GM21367 (cell line): ENCODE measurements around the gene CPED1.
"Not testable (repeated sequence)": the region's sequence is repeated elsewhere in the genome, so short reads cannot be mapped to it uniquely, and the experiment has no call there.

Source experiments
- ATAC-seq: cut with Tn5 transposase; IDR thresholded peaks from one replicate; pipeline ENCODE4 v1.9.1; 2021; ENCODE audit not compliant: unreplicated experiment

CPED1 gene

DNA sequence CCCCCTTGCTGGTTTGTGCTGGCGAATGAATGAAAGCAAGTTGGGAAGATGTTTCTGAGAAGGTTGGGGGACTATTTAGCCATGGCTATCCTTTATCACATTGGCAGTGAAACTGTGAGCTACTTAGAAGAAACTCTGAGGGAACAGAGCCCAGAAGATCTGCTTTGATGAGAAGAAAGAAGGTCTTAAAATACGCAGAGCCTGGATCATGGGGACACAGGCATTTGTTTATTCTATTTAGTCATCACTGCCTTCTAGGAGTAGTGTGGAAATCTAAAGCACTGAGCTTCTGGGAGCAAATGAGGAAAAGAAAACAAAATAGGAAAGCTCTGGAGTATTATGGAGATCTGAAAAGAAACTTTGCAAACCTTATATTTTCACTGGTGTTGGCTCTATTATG, 28.5 kb downstream of the CPED1 start:
- ATAC-seq: no peak

DNA sequence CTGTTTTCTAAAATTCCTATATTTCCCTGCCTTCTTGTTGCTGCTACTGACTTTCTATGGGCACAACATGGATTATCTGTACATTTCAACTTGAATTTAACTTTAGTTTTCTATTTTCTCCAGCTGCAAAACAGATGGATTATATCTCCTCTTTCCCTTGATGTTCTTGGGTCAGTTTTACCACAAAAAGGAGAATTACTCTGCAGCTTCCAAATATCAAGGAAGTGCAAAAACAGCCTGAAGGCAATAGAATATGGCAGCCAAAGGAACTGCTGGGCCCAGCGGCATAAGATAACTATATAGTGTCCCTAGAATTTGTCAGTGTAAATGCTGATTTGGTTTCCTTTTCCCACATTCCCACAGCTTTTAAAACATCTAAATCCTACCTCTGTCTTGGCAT, 29.1 kb downstream of the CPED1 start:
- ATAC-seq: no peak

DNA sequence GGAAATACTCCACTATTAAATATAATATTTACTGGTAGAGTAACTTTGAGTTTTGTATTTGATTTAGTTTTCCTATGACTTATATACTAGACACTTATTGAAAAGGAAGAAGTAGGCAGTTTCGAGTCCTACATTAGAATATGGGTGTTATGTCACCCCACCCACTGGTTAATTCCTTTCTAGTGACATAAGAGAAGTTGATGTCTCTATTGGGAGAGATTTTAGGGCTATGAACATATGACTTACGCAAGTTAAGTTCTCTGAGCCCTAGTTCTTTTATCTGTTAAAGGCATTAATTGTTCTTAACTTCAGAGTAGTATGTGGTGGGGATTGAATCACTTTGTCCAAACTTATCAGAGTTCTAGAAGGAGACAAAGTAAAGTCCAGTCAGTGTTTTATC, 30.5 kb downstream of the CPED1 start:
- ATAC-seq: no peak

DNA sequence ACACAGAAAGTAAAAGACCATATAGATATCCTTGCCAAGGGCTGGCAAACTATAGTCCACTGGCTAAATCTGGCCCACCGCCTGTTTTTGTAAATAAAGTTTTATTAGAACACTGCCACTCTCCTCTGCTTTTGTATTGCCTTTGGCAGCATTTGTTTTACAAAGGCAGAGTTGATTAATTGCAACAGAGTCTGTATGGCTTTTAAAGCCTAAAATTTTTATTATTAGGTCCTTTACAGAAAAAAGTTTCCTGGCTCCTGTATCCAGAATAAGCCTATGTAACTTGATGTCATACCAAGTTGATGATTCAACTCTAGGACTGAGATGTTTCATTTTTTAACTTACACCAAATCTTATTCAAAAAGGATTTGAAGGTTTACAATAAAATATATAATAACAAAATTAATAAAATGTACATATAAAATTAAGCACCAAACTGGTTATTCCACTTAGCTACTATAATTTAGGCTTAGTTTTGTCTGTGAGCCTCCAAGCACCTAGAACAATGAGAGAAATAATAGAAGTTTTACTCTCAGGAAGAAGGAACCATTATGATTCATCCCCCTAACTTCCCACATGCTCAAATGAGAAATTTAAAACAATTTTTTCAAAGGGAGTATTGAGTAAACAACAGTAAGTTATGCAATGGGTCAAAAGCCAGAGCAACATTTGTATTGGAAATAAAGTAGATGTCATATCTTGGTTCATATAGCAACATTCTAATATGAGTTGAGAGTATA, 31.9 kb downstream of the CPED1 start:
- no peak for ATAC-seq

DNA sequence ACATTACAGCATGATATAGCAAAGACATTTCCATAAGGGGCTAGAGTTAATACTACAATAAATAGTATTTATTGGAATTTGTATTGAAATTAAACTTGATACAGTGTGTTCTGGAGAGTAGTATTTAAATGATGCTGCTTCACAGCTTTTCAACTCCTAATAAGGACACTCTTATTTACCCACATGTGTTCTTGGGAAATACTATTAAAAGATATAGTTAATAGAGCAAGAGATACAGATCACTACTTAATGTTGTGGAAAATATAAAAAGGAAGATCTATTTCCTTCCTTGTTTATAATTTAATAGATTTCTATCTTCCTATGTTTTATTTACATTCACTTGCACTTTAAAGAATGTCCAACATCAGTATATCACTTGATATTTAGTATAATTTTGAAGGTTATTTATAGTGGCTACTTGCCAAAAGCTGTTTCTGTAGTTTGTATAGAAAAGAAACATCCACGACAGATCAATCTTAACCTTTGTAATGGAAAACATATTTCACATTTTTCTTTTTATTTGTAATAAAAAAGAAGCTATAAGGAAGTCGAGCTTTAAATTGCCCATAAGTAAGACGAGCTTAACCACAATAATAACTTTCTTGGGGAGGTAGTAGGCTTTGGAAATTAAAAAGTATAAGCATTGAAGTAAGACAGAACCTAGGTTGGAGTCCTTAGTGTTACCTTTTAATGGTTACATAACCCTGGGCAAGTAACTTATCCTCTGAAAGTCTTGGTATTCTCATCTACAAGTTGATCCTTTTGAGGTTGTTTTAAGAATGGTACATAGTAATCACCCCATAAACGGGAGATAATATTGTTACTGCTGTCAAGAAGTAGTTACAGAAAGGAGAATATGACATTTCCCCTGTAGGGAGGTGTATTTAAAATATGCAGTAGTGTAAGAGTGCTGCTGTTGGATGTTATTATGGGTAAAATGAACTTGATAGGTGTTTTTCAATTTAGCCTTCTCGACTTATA, 32.8 kb downstream of the CPED1 start:
- no peak for ATAC-seq

DNA sequence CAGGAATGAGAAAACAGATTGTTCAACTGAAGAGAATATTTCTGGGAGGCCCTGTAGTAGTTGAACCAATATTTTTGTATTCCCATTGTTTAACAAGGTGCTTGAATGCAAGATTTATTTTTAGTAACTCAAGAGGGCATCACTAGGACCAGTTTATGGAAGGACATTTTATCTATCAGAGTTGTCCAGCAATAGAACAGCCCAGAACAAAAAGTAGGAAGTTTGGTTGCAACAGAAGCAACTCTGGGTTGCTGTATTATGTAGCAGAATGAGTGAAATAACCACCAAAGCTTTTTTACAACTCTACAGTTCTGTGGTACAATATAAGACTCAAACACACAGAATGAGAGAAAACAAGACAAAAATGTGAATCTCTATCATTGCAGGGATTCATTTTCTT, 34.7 kb downstream of the CPED1 start:
- ATAC-seq: no peak

DNA sequence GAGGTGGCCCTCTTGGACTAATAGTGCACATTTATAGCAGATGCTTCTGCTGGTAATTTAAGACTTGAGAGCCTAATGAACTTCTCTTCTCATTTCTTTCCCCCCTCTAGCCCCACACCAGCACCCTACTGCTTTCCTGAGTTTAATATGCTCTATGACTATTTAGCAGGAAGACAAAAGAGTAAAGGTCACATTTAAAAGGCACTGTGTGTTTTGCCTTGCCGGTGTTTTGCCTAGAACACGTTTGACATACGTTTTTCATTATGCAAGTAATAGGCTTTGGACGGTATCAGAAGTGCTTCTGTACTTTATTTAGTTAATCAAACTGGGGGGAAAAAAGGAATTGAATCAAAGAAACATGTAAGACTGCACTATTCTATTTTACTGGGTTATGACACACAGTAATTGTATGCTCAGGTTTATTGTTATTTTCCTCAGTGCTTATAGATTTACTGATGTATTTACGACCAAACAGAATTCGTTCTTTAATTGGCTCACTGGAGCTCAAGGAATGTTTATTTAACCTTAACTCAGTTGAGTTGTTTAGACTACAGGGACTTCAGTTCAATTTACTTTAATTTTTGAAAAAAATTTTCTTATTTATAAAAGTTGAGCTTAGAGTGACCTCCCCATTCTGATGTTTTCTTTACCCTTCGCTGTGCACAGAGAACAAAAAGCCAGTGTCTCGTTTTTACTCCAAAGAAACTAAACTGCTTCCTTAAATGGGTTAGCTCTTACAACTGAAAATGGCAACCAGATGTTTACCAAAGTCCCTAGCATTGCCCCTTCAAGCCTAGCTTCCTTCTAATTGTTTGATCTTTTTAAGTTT, 35.4 kb downstream of the CPED1 start:
- ATAC-seq: no peak

DNA sequence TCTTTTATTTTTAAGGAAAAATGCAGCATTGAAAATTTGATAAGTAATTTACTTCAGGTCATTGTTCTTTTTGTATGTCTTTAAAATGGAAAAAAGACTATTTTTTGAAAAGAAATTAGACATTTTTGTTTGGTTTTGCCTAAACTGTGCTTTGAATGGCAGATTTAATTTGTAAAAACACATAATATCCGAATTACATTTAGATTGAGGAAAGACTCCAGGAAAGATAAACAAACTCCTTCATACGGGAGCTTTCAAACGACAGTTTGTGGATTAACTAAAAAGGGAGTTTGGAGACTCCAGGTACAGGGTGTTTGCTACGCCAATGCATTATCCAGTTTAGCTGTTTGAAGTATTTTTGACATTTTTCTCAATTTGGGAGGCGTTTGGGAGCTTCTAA, 36.1 kb downstream of the CPED1 start:
- no peak for ATAC-seq

DNA sequence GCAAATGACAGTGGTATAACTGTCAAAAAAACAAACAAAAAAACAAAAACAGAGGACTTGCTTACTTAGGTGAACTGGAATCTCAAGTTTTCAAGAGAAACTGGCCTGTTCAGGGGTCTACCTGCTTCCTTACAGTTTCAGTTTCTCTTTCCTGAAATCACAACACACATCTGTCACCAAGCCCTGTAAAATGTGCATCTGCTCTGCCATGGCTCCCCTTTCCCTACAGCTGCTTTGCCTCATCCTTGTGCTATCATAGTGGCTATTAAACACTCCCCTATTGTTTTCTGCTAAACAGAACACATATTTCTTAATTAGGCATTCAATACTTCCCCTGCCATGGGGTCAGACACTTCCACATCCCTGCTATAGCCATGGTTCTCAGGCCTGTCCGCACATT, 37.6 kb downstream of the CPED1 start:
- ATAC-seq: no peak

DNA sequence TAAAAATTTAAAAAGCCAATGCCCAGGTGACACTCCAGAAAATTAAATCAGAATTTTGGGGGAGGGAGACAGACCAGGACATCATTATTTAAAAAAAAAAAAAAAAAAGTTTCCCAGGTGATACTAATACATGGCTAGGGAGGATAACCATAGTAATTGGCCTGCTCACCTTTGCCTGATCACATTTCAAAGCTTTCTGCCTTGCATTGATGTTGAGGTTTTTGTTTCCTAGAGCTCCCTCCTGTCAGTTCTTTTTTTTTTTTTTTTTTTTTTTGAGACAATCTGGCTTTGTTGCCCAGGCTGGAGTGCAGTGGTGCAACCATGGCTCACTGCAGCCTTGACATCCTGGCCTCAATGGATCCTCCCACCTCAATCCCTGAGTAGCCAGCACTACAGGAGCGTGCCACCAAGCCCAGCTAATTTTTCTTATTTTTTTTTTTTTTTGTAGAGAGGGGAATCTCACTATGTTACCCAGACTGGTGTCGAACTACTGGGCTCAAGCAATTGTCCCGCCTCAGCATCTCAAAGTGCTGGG, 38.1 kb downstream of the CPED1 start:
- ATAC-seq: no peak

DNA sequence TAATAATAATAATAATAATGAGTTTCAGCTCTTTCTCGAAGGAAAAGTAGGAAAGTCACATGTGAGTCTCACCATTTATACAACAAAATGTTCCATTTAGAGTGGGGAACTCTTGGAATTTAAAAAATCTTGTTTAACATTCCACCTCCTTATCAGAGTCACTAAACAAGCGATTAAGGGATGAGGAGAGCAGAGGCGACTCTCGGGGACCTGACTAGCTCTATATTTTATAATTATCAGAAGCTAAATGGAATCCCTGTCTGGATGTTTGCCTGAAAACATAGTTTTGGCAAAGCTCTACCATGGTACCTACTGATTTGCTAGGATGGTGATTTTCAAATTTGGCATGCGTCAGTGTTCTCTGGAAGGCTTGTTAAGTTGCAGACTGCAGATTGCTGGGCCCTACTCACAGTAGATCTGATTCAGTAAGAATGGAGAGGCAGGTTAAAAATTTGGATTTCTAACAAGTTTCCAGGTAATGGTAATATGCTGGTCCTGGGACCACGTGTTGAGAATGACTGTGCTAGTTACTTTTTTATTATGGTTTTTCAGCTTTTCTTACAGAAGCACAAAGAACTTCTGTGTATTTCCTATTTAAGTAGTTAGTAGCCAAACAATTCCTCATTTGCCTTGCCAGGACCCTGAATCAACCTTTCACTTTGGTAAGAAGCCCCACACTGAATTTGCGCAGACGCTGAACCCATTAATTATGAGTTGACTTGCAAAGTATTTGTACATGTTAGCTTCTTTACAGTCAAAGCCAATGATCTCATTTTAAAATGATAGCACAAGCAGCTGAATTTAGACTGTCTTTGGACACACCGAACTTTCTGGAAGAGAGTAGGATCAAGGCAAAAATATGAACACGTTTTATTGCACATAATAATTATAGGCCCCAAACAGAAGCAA, 39.5 kb downstream of the CPED1 start:
- no peak for ATAC-seq

DNA sequence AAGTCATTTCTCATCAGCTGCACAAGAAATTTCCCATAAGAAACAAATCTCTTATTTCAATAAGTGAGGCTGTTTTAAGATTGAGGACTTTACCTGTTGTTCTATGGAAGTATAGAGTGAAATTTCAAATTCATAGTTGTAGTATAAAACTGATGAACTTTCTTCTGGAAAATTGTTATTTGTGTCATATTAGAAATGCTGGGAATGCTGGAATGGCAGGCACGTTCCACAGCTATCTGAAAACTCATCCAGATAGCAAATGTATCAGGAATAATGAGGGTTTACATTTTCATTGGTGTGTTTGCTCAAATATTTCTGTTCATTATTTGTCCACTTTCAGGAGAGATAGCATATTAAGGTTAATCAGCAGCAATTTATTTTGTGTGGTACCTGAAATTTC, 40.8 kb downstream of the CPED1 start:
- no peak for ATAC-seq

DNA sequence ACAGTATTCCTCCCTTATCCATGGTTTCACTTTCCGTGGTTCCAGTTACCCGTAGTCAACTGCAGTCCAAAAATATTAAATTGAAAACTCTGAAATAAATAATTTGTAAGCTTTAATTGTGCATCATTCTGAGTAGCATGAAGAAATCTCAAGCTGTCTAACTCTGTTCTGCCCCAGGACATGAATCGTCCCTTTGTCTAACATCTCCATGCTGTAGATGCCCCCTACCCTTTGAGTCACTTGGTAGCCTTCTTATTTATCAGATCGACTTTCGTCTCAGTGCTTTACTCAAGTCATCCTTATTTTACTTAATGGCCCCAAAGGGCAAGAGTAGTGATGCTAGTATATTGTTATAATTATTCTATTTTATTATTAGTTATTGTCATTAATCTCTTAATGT, 41.8 kb downstream of the CPED1 start:
- no peak for ATAC-seq

DNA sequence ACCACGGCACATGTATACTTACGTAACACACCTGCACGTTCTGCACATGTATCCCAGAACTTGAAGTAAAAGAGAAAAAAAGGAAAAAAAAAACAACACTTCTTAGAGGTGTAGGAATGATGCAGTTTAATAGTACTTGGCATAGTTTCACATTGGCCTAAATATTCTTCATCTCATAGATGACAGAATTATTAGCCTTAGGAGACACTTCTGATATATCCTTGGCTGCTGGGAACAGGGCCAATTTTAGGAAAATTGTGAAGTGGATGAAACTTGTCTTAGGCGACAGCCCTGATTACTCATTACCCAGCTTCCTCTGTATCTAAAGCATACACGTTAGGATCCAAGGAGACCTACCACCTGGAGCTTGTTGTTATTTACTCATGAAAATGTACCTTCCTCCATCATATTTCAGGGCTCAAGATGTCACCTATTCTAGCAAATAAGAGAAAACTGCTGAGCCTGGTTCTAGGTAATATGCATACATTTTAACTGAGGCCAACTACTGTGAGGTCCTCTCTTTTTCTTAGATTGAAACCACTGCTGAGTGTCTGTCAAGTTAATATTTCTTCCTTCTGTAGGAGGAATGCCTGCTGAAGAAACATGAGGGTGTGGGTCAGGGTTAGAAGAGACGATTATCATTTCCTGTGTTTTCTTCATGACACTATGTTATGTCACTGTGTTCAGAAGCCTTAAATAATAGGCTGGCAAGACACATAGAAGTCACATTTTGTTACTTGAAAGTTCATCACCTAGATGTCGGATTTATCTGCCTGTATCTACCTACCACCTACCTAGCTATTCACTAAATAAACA, 44.3 kb downstream of the CPED1 start:
- no peak for ATAC-seq

DNA sequence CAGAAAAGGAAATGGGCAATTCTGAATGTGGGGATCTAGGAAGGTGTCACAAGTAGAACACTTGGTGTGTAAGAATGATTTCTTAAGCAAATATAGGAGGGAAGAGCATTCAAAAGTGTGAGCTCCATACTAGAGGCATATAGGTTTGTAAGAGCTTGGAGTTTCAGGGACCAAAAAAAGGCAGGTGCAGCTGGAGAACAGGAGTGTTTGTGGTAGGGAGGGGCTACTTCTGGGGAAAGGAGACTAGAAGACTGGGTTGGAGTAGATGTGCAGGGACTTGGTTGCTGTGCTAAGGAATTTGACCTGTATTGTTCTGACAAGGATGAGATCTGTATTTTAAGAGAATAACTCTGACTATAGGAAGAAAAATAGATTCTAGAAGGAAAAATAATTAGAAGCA, 46.4 kb downstream of the CPED1 start:
- ATAC-seq: no peak

DNA sequence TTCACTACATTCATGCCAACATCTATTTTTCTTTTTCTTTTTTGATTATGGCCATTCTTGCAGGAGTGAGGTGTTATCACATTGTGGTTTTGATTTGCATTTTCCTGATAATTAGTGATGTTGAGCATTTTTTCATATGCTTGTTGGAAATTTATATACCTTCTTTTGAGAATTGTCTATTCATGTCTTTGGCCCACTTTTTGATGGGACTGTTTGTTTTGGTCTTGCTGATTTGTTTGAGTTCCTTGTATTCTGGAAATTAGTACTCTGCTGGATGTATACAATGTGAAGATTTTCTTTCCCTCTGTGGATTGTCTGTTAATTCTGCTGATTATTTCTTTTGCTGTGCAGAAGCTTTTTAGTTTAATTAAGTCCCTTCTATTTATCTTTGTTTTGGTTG, 48.3 kb downstream of the CPED1 start:
- not testable (repeated sequence) for ATAC-seq

DNA sequence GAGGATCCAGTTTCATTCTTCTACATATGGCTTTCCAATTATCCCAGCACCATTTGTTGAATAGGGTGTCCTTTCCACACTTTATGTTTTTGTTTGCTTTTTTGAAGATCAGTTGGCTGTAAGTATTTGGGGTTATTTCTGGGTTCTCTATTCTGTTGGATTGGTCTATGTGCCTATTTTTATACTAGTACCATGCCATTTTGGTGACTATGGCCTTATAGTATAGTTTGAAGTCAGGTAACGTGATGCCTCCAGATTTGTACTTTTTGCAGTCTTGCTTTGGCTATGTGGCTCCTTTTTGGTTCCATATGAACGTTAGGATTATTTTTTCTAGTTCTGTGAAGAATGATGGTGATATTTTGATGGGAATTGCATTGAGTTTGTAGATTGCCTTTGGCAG, 48.8 kb downstream of the CPED1 start:
- ATAC-seq: not testable (repeated sequence)

DNA sequence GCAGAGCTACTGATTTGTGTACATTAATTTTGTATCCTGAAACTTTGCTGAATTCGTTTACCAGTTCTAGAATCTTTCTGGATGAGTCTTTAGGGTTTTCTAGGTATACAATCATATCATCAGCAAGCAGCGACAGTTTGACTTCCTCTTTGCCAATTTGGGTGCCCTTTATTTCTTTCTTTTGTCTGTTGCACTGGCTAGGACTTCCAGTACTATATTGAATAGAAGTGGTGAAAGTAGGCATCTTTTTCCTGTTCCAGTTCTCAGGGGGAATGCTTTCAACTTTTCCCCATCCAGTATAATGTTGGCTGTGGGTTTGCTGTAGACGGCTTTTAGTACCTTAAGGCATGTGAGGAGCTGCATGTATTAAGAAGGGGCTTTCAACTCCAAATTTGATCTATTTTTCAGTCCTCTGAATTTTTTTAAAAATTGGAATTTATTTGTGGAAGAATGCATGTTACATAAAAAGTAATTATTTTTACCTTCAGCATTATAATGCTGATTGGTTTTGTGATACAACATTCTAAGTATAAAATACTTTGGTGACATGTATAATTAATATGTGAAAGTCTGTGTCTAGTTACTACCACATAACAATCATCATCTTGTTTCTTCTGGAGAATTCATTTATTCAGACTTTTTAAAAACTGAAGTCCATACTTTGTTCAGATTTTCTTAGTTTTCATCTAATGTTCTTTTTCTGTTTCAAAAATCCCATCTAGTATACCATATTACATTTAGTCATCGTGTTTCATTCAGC, 49.6 kb downstream of the CPED1 start:
- ATAC-seq: no peak
